ENCODE measurements around the gene ARL2. TPM values are rescaled to one million over a fixed set of nuclear protein-coding genes. Genes with fewer than 3 reads are reported as not detected.

The ARL2 gene
- polyA plus RNA-seq, 3 donors, result 34.3 to 40.4 (median 34.4) TPM

- H3K9me3 Mint-ChIP-seq, result no peaks in the 10 kb centered on the region
- intact Hi-C loops (cut with micrococcal nuclease), result no loop called here
- Histone ChIP-seq H3K9ac (ENCODE audit: insufficient read depth, low read length, poor library complexity, severe bottlenecking) (no peak overlapping the region), H3K79me2 (ENCODE audit: insufficient read depth, low read length) (no peaks in the 10 kb centered on the region), H3K4me3 (replicated peaks in 1 of 3; ENCODE audit: low read depth in 2 of 3, low read length in 3 of 3) (no peak overlapping the region), H4K20me1 (ENCODE audit: insufficient read depth, low read length) (no peaks in the 10 kb centered on the region), H2AFZ (ENCODE audit: insufficient read depth, low read depth, low read length, poor library complexity, severe bottlenecking) (no peak overlapping the region), H3K27me3 (ENCODE audit: control insufficient read depth in 2 of 2, insufficient read depth in 2 of 2, low read length in 2 of 2) (no peaks in the 10 kb centered on the region), H3K36me3 (replicated peaks in 1 of 2; ENCODE audit: control insufficient read depth in 1 of 2, insufficient read depth in 2 of 2, low read length in 2 of 2) (no peaks in the 10 kb centered on the region), H3K9me3 (replicated peaks in 1 of 2; ENCODE audit: control insufficient read depth in 1 of 2, insufficient read depth in 1 of 2, low read length in 2 of 2) (no peaks in the 10 kb centered on the region), H3K27ac (ENCODE audit: low read depth in 1 of 2, low read length in 2 of 2) (no peak overlapping the region), H3K4me1 (ENCODE audit: control insufficient read depth in 1 of 2, insufficient read depth in 2 of 2, low read length in 2 of 2) (peaks cover 14 to 16% of the 10 kb centered on the region in 2 donors), H3K4me2 (replicated peaks; ENCODE audit: extremely low read depth, low read length, poor library complexity, severe bottlenecking) (no peak overlapping the region)
- peaks cover 3 to 4% (median 4%) of the 10 kb centered on the region in 3 donors for H3K27me3 Mint-ChIP-seq (ENCODE audit: low read depth in 3 of 3)
- no peak overlapping the region for H3K4me3 Mint-ChIP-seq
- no CpG with 5 or more reads among the region's 1 CpG for WGBS (ENCODE audit: insufficient coverage)
- peaks cover 28% of the 10 kb centered on the region for H3K4me1 Mint-ChIP-seq
- peaks cover 0 to 2% of the 10 kb centered on the region in 2 donors for H3K36me3 Mint-ChIP-seq
- TF ChIP-seq CTCF (IDR thresholded peaks at IDR 0.05), result no peak
- no peak for DNase-seq
- no peak overlapping the region for H3K27ac Mint-ChIP-seq
Observed at GRCh38 chr11:64999478-64999877, 14.5 kb upstream of the ARL2 start.

DNA sequence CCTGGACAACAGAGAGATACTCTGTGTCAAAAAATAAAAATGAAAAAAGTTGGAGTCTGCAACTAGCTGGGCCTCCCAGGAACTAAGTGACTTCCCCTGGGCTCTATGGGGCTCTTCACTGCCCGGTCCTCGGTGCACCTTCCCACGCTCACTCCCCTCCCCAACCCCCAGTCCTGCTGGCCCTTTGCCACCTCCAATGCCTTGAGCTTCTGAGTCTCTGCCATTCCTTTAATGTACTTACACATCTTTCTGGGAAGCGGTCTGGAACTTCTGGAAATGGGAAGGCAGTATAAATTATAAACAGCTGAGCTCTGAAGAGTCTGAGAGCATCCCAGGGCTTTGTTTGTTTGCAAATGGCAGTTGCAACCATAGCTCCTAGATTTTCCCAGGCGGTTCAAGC is 11.3 kb upstream of the ARL2 start:
- Histone ChIP-seq H3K9ac (ENCODE audit: insufficient read depth, low read length, poor library complexity, severe bottlenecking) (no peak overlapping the region), H3K4me2 (replicated peaks; ENCODE audit: extremely low read depth, low read length, poor library complexity, severe bottlenecking) (no peak overlapping the region), H3K27me3 (ENCODE audit: control insufficient read depth in 2 of 2, insufficient read depth in 2 of 2, low read length in 2 of 2) (no peaks in the 10 kb centered on the region), H2AFZ (ENCODE audit: insufficient read depth, low read depth, low read length, poor library complexity, severe bottlenecking) (no peak overlapping the region), H3K4me1 (ENCODE audit: control insufficient read depth in 1 of 2, insufficient read depth in 2 of 2, low read length in 2 of 2) (no peaks in the 10 kb centered on the region), H3K36me3 (replicated peaks in 1 of 2; ENCODE audit: control insufficient read depth in 1 of 2, insufficient read depth in 2 of 2, low read length in 2 of 2) (no peaks in the 10 kb centered on the region), H3K27ac (ENCODE audit: low read depth in 1 of 2, low read length in 2 of 2) (no peak overlapping the region), H3K79me2 (ENCODE audit: insufficient read depth, low read length) (no peaks in the 10 kb centered on the region), H4K20me1 (ENCODE audit: insufficient read depth, low read length) (no peaks in the 10 kb centered on the region), H3K9me3 (replicated peaks in 1 of 2; ENCODE audit: control insufficient read depth in 1 of 2, insufficient read depth in 1 of 2, low read length in 2 of 2) (no peaks in the 10 kb centered on the region), H3K4me3 (replicated peaks in 1 of 3; ENCODE audit: low read depth in 2 of 3, low read length in 3 of 3) (no peak overlapping the region)
- intact Hi-C loops (cut with micrococcal nuclease), result no loop called here
- no peak for DNase-seq
- H3K4me3 Mint-ChIP-seq, result no peak overlapping the region
- H3K9me3 Mint-ChIP-seq, result no peaks in the 10 kb centered on the region
- peaks cover 4 to 8% (median 6%) of the 10 kb centered on the region in 3 donors for H3K27me3 Mint-ChIP-seq (ENCODE audit: low read depth in 3 of 3)
- WGBS (ENCODE audit: insufficient coverage), result 90% methylated on average over 1 of the region's 5 CpGs
- H3K27ac Mint-ChIP-seq, result no peak overlapping the region
- H3K36me3 Mint-ChIP-seq, result no peaks in the 10 kb centered on the region
- no peak for TF ChIP-seq CTCF (IDR thresholded peaks at IDR 0.05)
- peaks cover 6% of the 10 kb centered on the region for H3K4me1 Mint-ChIP-seq
